ENCODE results near the gene MBTPS2.

GRCh38 chrX:21813612-21814368, 25.6 kb upstream of the MBTPS2 start:
- TF ChIP-seq CTCF (conservative IDR thresholded peaks at IDR 0.05; ENCODE audit: low read depth, low read length): no peak
- TF ChIP-seq EZH2 (IDR thresholded peaks at IDR 0.05; ENCODE audit: borderline replicate concordance, low read depth, low read length, poor library complexity, severe bottlenecking): no peak
